K562 (cell line): ENCODE data around the gene F2. TPM values are rescaled to one million over a fixed set of nuclear protein-coding genes. Genes with fewer than 3 reads are reported as not detected.
A peak's percentile ranks its signal among the peaks of the same experiment; 100 is the strongest.

Source experiments
- ATAC-seq: fragments of 200-7000 bp; cut with Tn5 transposase; 3 replicates; pipeline ENCODE4 v1.9.1; 2020; ENCODE audit warnings: moderate library complexity
- BruUV-seq: library from RNA; stranded (reverse); fragments of 400-500 nt; replicated peaks from 2 replicates; lab custom pipeline; 2021; lab: Mats Ljungman, UMichigan
- CTCF ChIA-PET: fragments of 300-600 bp; formaldehyde crosslinking; extraction: SDS; loops from one replicate; lab custom pipeline; 2021; ENCODE audit warnings: low intra/inter-chr PET ratio; lab: Yijun Ruan, JAX
- POLR2A ChIA-PET: fragments of 300-600, 350-650 bp; sonication (Branson Sonifier 250); formaldehyde crosslinking; extraction: SDS; loops from one replicate; lab custom pipeline; 2021; ENCODE audit warnings: antibody characterized with exemption, inconsistent platforms; lab: Yijun Ruan, JAX
- DNase-seq, 4 experiments: peaks; one replicate each; pipeline versions ENCODE4 v3.0.0 to v3.0.0-alpha.2; 2011 to 2018; ENCODE audit warnings: low spot score in 3 of 4, mixed read lengths in 3 of 4; ENCODE audit errors: extremely low read depth in 1 of 4
- FAIRE-seq: peaks from 2 replicates; lab custom pipeline; 2011; peaks lifted over from hg19 to GRCh38; lab: Jason Lieb, UNC
- H2AFZ ChIP-seq: 2 replicates; pipeline ENCODE4 v1.6.0; 2011; ENCODE audit warnings: low read depth, low read length, control low read depth, inconsistent platforms
- H3K27ac ChIP-seq: fragments of 200-600 bp; 3 replicates; pipeline ENCODE4 v1.8.0; 2011; ENCODE audit warnings: low read depth, mild to moderate bottlenecking, control low read depth, inconsistent platforms, low read length, moderate library complexity, mixed read lengths; ENCODE audit errors: extremely low read depth
- H3K27me3 ChIP-seq, 2 experiments: fragments of 300-600 bp in 1 of 2; 2 replicates in 1 of 2; 3 replicates in 1 of 2; pipeline versions ENCODE4 v1.6.0 to v1.8.0; 2011; ENCODE audit warnings: inconsistent platforms in 2 of 2, low read length in 2 of 2, mild to moderate bottlenecking in 1 of 2, mixed read lengths in 1 of 2, moderate library complexity in 1 of 2; ENCODE audit not compliant: control insufficient read depth in 2 of 2, insufficient read depth in 2 of 2
- H3K36me3 ChIP-seq: fragments of 300-600 bp; 3 replicates; pipeline ENCODE4 v1.8.0; 2011; ENCODE audit warnings: mild to moderate bottlenecking, low read length, inconsistent platforms; ENCODE audit not compliant: control insufficient read depth, insufficient read depth
- H3K4me1 ChIP-seq, 2 experiments: fragments of 200-600 bp in 1 of 2; replicated peaks in 1 of 2; 2 replicates in 1 of 2; 3 replicates in 1 of 2; pipeline versions ENCODE4 v1.5.1 to v1.8.0; 2011; ENCODE audit warnings: inconsistent platforms in 2 of 2, low read length in 2 of 2, mild to moderate bottlenecking in 1 of 2, mixed read lengths in 1 of 2, moderate library complexity in 1 of 2; ENCODE audit not compliant: control insufficient read depth in 2 of 2, insufficient read depth in 2 of 2
- H3K4me2 ChIP-seq: 2 replicates; pipeline ENCODE4 v1.6.1; 2011; ENCODE audit warnings: low read length, control low read depth, inconsistent platforms, mixed read lengths; ENCODE audit not compliant: insufficient read depth
- H3K4me3 ChIP-seq: fragments of 200-600 bp; sonication (generic), shearing (Covaris generic); 2 replicates; pipeline ENCODE4 v1.5.1; 2016; ENCODE audit warnings: control low read depth, inconsistent platforms
- H3K79me2 ChIP-seq: fragments of 200-600 bp; 3 replicates; pipeline ENCODE4 v1.8.0; 2011; ENCODE audit warnings: low read length, inconsistent platforms; ENCODE audit not compliant: control insufficient read depth, insufficient read depth
- H3K9ac ChIP-seq, 2 experiments: 2 replicates each; pipeline versions ENCODE4 v1.6.0 to v1.6.1; 2011; ENCODE audit warnings: low read depth in 2 of 2, low read length in 2 of 2, control low read depth in 1 of 2, inconsistent platforms in 1 of 2, mild to moderate bottlenecking in 1 of 2, mixed read lengths in 1 of 2; ENCODE audit not compliant: insufficient read depth in 1 of 2
- H3K9me1 ChIP-seq: one replicate; pipeline ENCODE4 v1.6.0; 2011; ENCODE audit warnings: inconsistent platforms, mild to moderate bottlenecking, low read length, moderate library complexity; ENCODE audit not compliant: control insufficient read depth, insufficient read depth
- H3K9me3 ChIP-seq: replicated peaks from 2 replicates; pipeline ENCODE4 v1.5.1; 2011; ENCODE audit warnings: low read depth, low read length, inconsistent platforms; ENCODE audit not compliant: control insufficient read depth, insufficient read depth
- H4K20me1 ChIP-seq: replicated peaks from 2 replicates; pipeline ENCODE4 v1.6.1; 2011; ENCODE audit warnings: low read length, inconsistent platforms, mixed read lengths; ENCODE audit not compliant: control insufficient read depth, insufficient read depth
- BCL6 ChIP-seq: fragments of 250-450 bp; sonication (Bioruptor Pico); IDR thresholded peaks from 2 replicates; pipeline ENCODE4 v1.4.0; 2020
- CBX3 ChIP-seq, 2 experiments: IDR thresholded peaks; 1 replicate in 1 of 2; 2 replicates in 1 of 2; pipeline ENCODE4 v1.6.1; 2012; ENCODE audit warnings: inconsistent platforms in 2 of 2, low read length in 2 of 2, borderline replicate concordance in 1 of 2, control low read depth in 1 of 2
- CHD1 ChIP-seq: fragments of 200-600 bp; sonication (generic); IDR thresholded peaks from one replicate; pipeline ENCODE4 v1.6.1; 2012; ENCODE audit warnings: mild to moderate bottlenecking, moderate library complexity, low read length, inconsistent platforms
- POLR2B ChIP-seq: fragments of 450-650 bp; IDR thresholded peaks from 2 replicates; pipeline ENCODE4 v1.6.1; 2018; ENCODE audit warnings: low read depth; ENCODE audit not compliant: partially characterized antibody
- TRIM24 ChIP-seq, 2 experiments: fragments of 450-650 bp; IDR thresholded peaks; 2 replicates each; pipeline ENCODE4 v1.6.1; 2016
- TRIM28 ChIP-seq: fragments of 450-650 bp; IDR thresholded peaks from 2 replicates; pipeline ENCODE4 v1.6.1; 2017
- ZNF316 ChIP-seq: fragments of 450-650 bp; IDR thresholded peaks from 2 replicates; pipeline ENCODE4 v1.6.1; 2016
- WGBS: fragments of 100-300 bp; shearing (Covaris generic); methylation state at CpG from one replicate; pipeline ENCODE4 v1.1.6; 2016; ENCODE audit warnings: low coverage, mixed read lengths; ENCODE audit not compliant: insufficient coverage; ENCODE audit errors: missing lambda C conversion rate; 5-methylcytosine and 5-hydroxymethylcytosine counted together
- in situ Hi-C: fragments of 300-500 bp; cut with MboI; formaldehyde crosslinking; loops from 4 replicates; pipeline ENCODE4 v1.15.0; 2018; ENCODE audit warnings: inconsistent platforms, mixed read lengths
- intact Hi-C: fragments of 100-400 bp; cut with micrococcal nuclease; formaldehyde crosslinking; loops from 2 replicates; pipeline ENCODE4 v1.14.2; 2022
- polyA plus RNA-seq, 8 experiments: library from polyadenylated mRNA; depleted of rRNA in 4 of 8; stranded (reverse) in 5 of 8; unstranded in 3 of 8; fragments of >200 nt; fragmentation: Nextera tagmentation in 2 of 8; fragmentation: Illumina TruSeq in 1 of 8; extraction: Ambion mirVana in 2 of 8; extraction: Trizol in 1 of 8; gene quantifications; 2 replicates each; pipeline versions ENCODE4 v1.2.1 to v1.2.3, GENCODE V29; 2011 to 2014; ENCODE audit warnings: inconsistent platforms in 1 of 8, missing spikeins in 1 of 8
- total RNA-seq, 7 experiments: library from RNA; depleted of rRNA in 6 of 7; stranded (reverse); fragments of >200 nt in 6 of 7; fragmentation: Illumina TruSeq in 2 of 7; extraction: Trizol in 2 of 7; gene quantifications; 2 replicates each; pipeline versions ENCODE4 v1.2.1 to v1.2.3, GENCODE V29; 2011 to 2021; ENCODE audit warnings: low replicate concordance in 1 of 7

The F2 gene
- total and polyA plus RNA-seq, 9 of the 15 experiments (the other 6 are each of a cell fraction or from before 2014, with no cell fraction given) = 0.16 TPM; not detected in 8

GRCh38 chr11:46722566-46723358 lies 3.7 kb downstream of the F2 start:
- no TSS peak for BruUV-seq
- Histone ChIP-seq H3K4me1 (peaks cover 4 to 26% of the 10 kb centered on the region in 2 experiments; a peak in 4 of 5 replicates), H4K20me1 (no peaks in the 10 kb centered on the region), H3K4me3 (no peak overlapping the region), H3K9me3 (peaks cover 4% of the 10 kb centered on the region; the same call in 1 of the 2 replicates), H3K4me2 (no peak overlapping the region), H3K79me2 (no peaks in the 10 kb centered on the region), H3K9ac (no peak overlapping the region), H3K9me1 (no peaks in the 10 kb centered on the region), H3K27me3 (peaks cover 0 to 3% of the 10 kb centered on the region in 2 experiments; a peak in 1 of 5 replicates), H2AFZ (no peak overlapping the region), H3K36me3 (no peaks in the 10 kb centered on the region), H3K27ac (no peak overlapping the region)
- in situ Hi-C loops = no loop called here
- TF ChIP-seq CBX3 (IDR thresholded peaks at IDR 0.05; ENCODE audit: borderline replicate concordance in 1 of 2, low read length in 2 of 2) = peak in 1 of 2 experiments; percentile 57; a peak in 2 of 3 replicates
- TF ChIP-seq TRIM28 = peak; percentile 81; the same call in 1 of the 2 replicates
- TF ChIP-seq POLR2B = no peak
- TF ChIP-seq ZNF316 = peak; percentile 89
- no peak for TF ChIP-seq BCL6
- TF ChIP-seq TRIM24 (IDR thresholded peaks at IDR 0.05) = peak; percentile 61 to 76
- no peak for TF ChIP-seq CHD1
- ATAC-seq = no peak
- ChIA-PET POLR2A (interaction anchor here (0.9 kb wide), 2 partner anchors 11 to 17 kb away, joined by 3 read pairs; no protein-coding TSS in a partner anchor), CTCF (no interaction called here)
- 39% methylated on average over 11 of the region's 11 CpGs for WGBS
- intact Hi-C loops = no loop called here
- DNase-seq = no peak
- no peak for FAIRE-seq
